CD14-positive monocyte (primary cell): Measurements from ENCODE around the gene CGB7. TPM values are rescaled to one million over a fixed set of nuclear protein-coding genes. Genes with fewer than 3 reads are reported as not detected.
A peak's percentile ranks its signal among the peaks of the same experiment; 100 is the strongest.
"Not testable (repeated sequence)": the region's sequence is repeated elsewhere in the genome, so short reads cannot be mapped to it uniquely, and the experiment has no call there.

ENCODE experiments used
- DNase-seq, 3 donors: peaks; one replicate each; pipeline ENCODE4 v3.0.0-alpha.2; 2011 to 2022
- H2AFZ ChIP-seq: 2 replicates; pipeline ENCODE4 v1.6.0; 2012; ENCODE audit warnings: mild to moderate bottlenecking, low read depth, low read length, inconsistent platforms; ENCODE audit not compliant: insufficient read depth, poor library complexity, severe bottlenecking
- H3K27ac ChIP-seq, 2 donors: 1 replicate in 1 of 2; 2 replicates in 1 of 2; pipeline ENCODE4 v1.5.1; 2012 to 2013; ENCODE audit warnings: low read length in 2 of 2, control low read depth in 1 of 2, inconsistent platforms in 1 of 2, low read depth in 1 of 2, mild to moderate bottlenecking in 1 of 2
- H3K27me3 ChIP-seq, 2 donors: one replicate each; pipeline versions ENCODE4 v1.6.0 to v1.6.1; 2011 to 2013; ENCODE audit warnings: low read length in 2 of 2; ENCODE audit not compliant: control insufficient read depth in 2 of 2, insufficient read depth in 2 of 2
- H3K36me3 ChIP-seq, 2 donors: replicated peaks in 1 of 2; 1 replicate in 1 of 2; 2 replicates in 1 of 2; pipeline versions ENCODE4 v1.5.1 to v1.6.1; 2012 to 2013; ENCODE audit warnings: low read length in 2 of 2, control low read depth in 1 of 2, inconsistent platforms in 1 of 2, mild to moderate bottlenecking in 1 of 2; ENCODE audit not compliant: insufficient read depth in 2 of 2, control insufficient read depth in 1 of 2
- H3K4me1 ChIP-seq, 2 donors: 1 replicate in 1 of 2; 2 replicates in 1 of 2; pipeline versions ENCODE4 v1.5.1 to v1.6.1; 2012 to 2013; ENCODE audit warnings: low read length in 2 of 2, control low read depth in 1 of 2, inconsistent platforms in 1 of 2, mild to moderate bottlenecking in 1 of 2, moderate library complexity in 1 of 2; ENCODE audit not compliant: insufficient read depth in 2 of 2, control insufficient read depth in 1 of 2
- H3K4me2 ChIP-seq: replicated peaks from 2 replicates; pipeline ENCODE3; 2012; ENCODE audit warnings: low read length, moderate library complexity, mild to moderate bottlenecking; ENCODE audit not compliant: poor library complexity, severe bottlenecking; ENCODE audit errors: extremely low read depth
- H3K4me3 ChIP-seq, 3 experiments: fragments of 200-600 bp in 1 of 3; sonication (generic) in 1 of 3; replicated peaks in 1 of 3; 1 replicate in 2 of 3; 2 replicates in 1 of 3; pipeline ENCODE4 v1.5.1; 2011 to 2013; ENCODE audit warnings: low read length in 3 of 3, mild to moderate bottlenecking in 3 of 3, control low read depth in 2 of 3, low read depth in 2 of 3, inconsistent platforms in 1 of 3, moderate library complexity in 1 of 3
- H3K79me2 ChIP-seq: 2 replicates; pipeline ENCODE4 v1.6.0; 2012; ENCODE audit warnings: mild to moderate bottlenecking, control low read depth, inconsistent platforms, low read length, moderate library complexity; ENCODE audit not compliant: insufficient read depth
- H3K9ac ChIP-seq: 2 replicates; pipeline ENCODE4 v1.6.0; 2017; ENCODE audit warnings: low read length, mild to moderate bottlenecking; ENCODE audit not compliant: insufficient read depth, poor library complexity, severe bottlenecking
- H3K9me3 ChIP-seq, 2 donors: replicated peaks in 1 of 2; 1 replicate in 1 of 2; 2 replicates in 1 of 2; pipeline versions ENCODE4 v1.5.1 to v1.6.1; 2012 to 2013; ENCODE audit warnings: low read length in 2 of 2, control low read depth in 1 of 2; ENCODE audit not compliant: control insufficient read depth in 1 of 2, insufficient read depth in 1 of 2
- H4K20me1 ChIP-seq: 2 replicates; pipeline ENCODE4 v1.6.0; 2012; ENCODE audit warnings: mild to moderate bottlenecking, low read length, control low read depth, moderate library complexity; ENCODE audit not compliant: insufficient read depth
- H3K27ac Mint-ChIP-seq, 7 donors: one replicate each; pipeline ENCODE4 v1.8.0; 2020; ENCODE audit warnings: mild to moderate bottlenecking in 7 of 7, mixed read lengths in 7 of 7, moderate library complexity in 6 of 7, inconsistent platforms in 2 of 7
- H3K27me3 Mint-ChIP-seq, 3 donors: one replicate each; pipeline ENCODE4 v1.8.0; 2021 to 2022; ENCODE audit warnings: low read depth in 3 of 3, mild to moderate bottlenecking in 3 of 3, mixed read lengths in 3 of 3, moderate library complexity in 3 of 3, inconsistent platforms in 1 of 3
- H3K36me3 Mint-ChIP-seq, 2 donors: one replicate each; pipeline ENCODE4 v1.8.0; 2020; ENCODE audit warnings: mixed read lengths in 2 of 2, inconsistent platforms in 1 of 2, mild to moderate bottlenecking in 1 of 2
- H3K4me1 Mint-ChIP-seq: one replicate; pipeline ENCODE4 v1.8.0; 2020; ENCODE audit warnings: mild to moderate bottlenecking, mixed read lengths
- H3K4me3 Mint-ChIP-seq, 2 donors: one replicate each; pipeline ENCODE4 v1.8.0; 2020; ENCODE audit warnings: mild to moderate bottlenecking in 2 of 2, mixed read lengths in 2 of 2, moderate library complexity in 1 of 2
- H3K9me3 Mint-ChIP-seq, 7 donors: one replicate each; pipeline ENCODE4 v1.8.0; 2020 to 2022; ENCODE audit warnings: mixed read lengths in 7 of 7, mild to moderate bottlenecking in 6 of 7, moderate library complexity in 6 of 7, inconsistent platforms in 2 of 7
- CTCF ChIP-seq: fragments of 200-600 bp; IDR thresholded peaks from one replicate; pipeline ENCODE4 v1.8.0; 2022; ENCODE audit warnings: antibody characterized with exemption, mild to moderate bottlenecking
- WGBS: methylation state at CpG from one replicate; pipeline ENCODE4 v1.1.5; 2013; ENCODE audit warnings: missing lambda C conversion rate; ENCODE audit not compliant: insufficient coverage; 5-methylcytosine and 5-hydroxymethylcytosine counted together
- intact Hi-C, 2 donors: fragments of 100-400 bp; cut with micrococcal nuclease; formaldehyde crosslinking; loops; one replicate each; pipeline versions ENCODE4 v1.15.0 to v1.15.1; 2023
- polyA plus RNA-seq, 3 donors: library from polyadenylated mRNA; depleted of rRNA in 1 of 3; unstranded in 2 of 3; stranded (reverse) in 1 of 3; fragments of 300-500 nt in 2 of 3; fragments of >200 nt in 1 of 3; fragmentation: Illumina TruSeq in 2 of 3; gene quantifications; 1 replicate in 2 of 3; 2 replicates in 1 of 3; pipeline ENCODE4 v1.2.3, GENCODE V29; 2012 to 2021

Gene CGB7
- polyA plus RNA-seq, 3 donors: not detected

GRCh38 chr19:49059053-49059452 lies 1.5 kb upstream of the CGB7 start:
- 63% methylated on average over 5 of the region's 9 CpGs for WGBS
- no peak overlapping the region for H3K27ac Mint-ChIP-seq
- Histone ChIP-seq H3K9ac (no peak overlapping the region), H3K79me2 (no peaks in the 10 kb centered on the region), H3K9me3 (peaks cover 0 to 9% of the 10 kb centered on the region in 2 donors), H3K27ac (no peak overlapping the region), H4K20me1 (no peaks in the 10 kb centered on the region), H3K4me3 (no peak overlapping the region), H3K4me1 (peaks cover 23 to 24% of the 10 kb centered on the region in 2 donors), H2AFZ (no peak overlapping the region), H3K36me3 (no peaks in the 10 kb centered on the region), H3K4me2 (no peak overlapping the region), H3K27me3 (peaks cover 26 to 81% of the 10 kb centered on the region in 2 donors)
- peaks cover 4 to 8% of the 10 kb centered on the region in 2 donors for H3K36me3 Mint-ChIP-seq
- peaks cover 28% of the 10 kb centered on the region for H3K4me1 Mint-ChIP-seq
- TF ChIP-seq CTCF: no peak
- peaks cover 85 to 92% (median 87%) of the 10 kb centered on the region in 3 donors for H3K27me3 Mint-ChIP-seq
- H3K4me3 Mint-ChIP-seq: peak overlapping the region in 1 of 2 donors; percentile 89
- peaks cover 2 to 30% (median 20%) of the 10 kb centered on the region in 7 donors for H3K9me3 Mint-ChIP-seq
- DNase-seq: no peak
- intact Hi-C loops: no loop called here

DNA sequence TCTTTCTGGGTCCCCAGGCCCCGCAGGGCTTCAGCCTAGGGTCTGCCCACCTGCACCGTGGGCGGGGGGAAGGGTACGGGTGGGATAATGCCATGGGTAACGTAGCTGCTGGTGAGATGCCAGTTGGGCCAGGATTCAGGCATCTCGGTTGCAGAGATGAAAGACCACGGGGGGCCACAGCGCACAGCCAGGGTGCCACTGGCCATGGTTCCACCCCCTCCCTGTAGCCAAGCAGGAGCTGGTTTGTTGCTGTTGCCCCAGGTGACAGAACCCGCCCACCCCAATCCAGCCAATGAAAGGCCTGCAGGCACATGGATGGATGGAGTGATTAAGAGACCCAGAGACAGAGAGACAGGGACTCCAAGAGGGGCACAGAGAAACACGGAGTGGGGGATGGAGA lies 1.0 kb upstream of the CGB7 start:
- H3K27me3 ChIP-seq: peaks cover 23 to 76% of the 10 kb centered on the region in 2 donors
- Mint-ChIP-seq H3K27me3 (peaks cover 82 to 92% (median 83%) of the 10 kb centered on the region in 3 donors), H3K27ac (peak overlapping the region in 1 of 7 donors; percentile 33), H3K4me1 (peaks cover 28% of the 10 kb centered on the region), H3K9me3 (peaks cover 2 to 30% (median 21%) of the 10 kb centered on the region in 7 donors), H3K4me3 (peak overlapping the region in 1 of 2 donors; percentile 89), H3K36me3 (peaks cover 4 to 8% of the 10 kb centered on the region in 2 donors)
- DNase-seq: no peak
- intact Hi-C loops: no loop called here
- no peak overlapping the region for H3K27ac ChIP-seq
- no peak overlapping the region for H3K4me3 ChIP-seq
- H3K4me2 ChIP-seq: no peak overlapping the region
- H3K36me3 ChIP-seq: no peaks in the 10 kb centered on the region
- no peak overlapping the region for H2AFZ ChIP-seq
- H4K20me1 ChIP-seq: no peaks in the 10 kb centered on the region
- peaks cover 23 to 24% of the 10 kb centered on the region in 2 donors for H3K4me1 ChIP-seq
- H3K79me2 ChIP-seq: no peaks in the 10 kb centered on the region
- H3K9me3 ChIP-seq: peaks cover 0 to 9% of the 10 kb centered on the region in 2 donors
- 62% methylated on average over 5 of the region's 10 CpGs for WGBS
- no peak overlapping the region for H3K9ac ChIP-seq
- no peak for TF ChIP-seq CTCF

GRCh38 chr19:49056902-49057596 lies 500 bp downstream of the CGB7 start:
- DNase-seq, H3K36me3 Mint-ChIP-seq, H4K20me1 ChIP-seq, H3K36me3 ChIP-seq, H3K27ac ChIP-seq, intact Hi-C loops, H3K9me3 ChIP-seq, H3K79me2 ChIP-seq: not testable (repeated sequence)
- H3K9me3 Mint-ChIP-seq: peaks cover 2 to 30% (median 22%) of the 10 kb centered on the region in 7 donors
- Histone ChIP-seq H2AFZ (peak overlapping the region; percentile 79), H3K4me1 (peaks cover 23 to 24% of the 10 kb centered on the region in 2 donors), H3K27me3 (peaks cover 23 to 66% of the 10 kb centered on the region in 2 donors), H3K9ac (peak overlapping the region; percentile 11), H3K4me2 (peak overlapping the region; percentile 76), H3K4me3 (peak overlapping the region; percentile 14 to 72 (median 43))
- 3% methylated on average over 20 of the region's 34 CpGs for WGBS
- peak overlapping the region in 1 of 7 donors; percentile 36 for H3K27ac Mint-ChIP-seq
- peak overlapping the region; percentile 82 to 89 for H3K4me3 Mint-ChIP-seq
- H3K27me3 Mint-ChIP-seq: peaks cover 70 to 83% (median 71%) of the 10 kb centered on the region in 3 donors
- H3K4me1 Mint-ChIP-seq: peaks cover 28% of the 10 kb centered on the region
